ENCODE measurements around the gene LLGL1.
A peak's percentile ranks its signal among the peaks of the same experiment; 100 is the strongest.

DNA sequence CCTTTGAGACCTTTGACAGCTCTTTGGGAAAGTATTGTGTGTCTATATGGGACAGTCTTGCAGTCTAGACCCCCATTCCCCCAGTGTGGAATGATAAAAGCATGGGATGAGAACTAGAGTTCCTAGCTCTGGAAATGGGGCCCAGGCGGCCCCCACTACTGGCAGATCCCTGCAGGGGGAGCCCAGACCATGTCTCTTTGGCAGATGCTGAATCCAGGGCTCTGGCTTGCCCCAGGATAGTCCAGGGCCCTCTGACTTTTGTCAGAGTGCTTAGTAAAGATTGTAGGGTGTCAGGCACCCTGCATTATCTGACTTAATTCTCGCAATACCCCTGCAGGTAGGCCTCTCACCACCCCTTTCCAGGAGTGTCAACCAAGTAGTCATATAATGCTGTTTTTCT lies 33.5 kb upstream of the LLGL1 start:
- TF ChIP-seq, protein P1, sequence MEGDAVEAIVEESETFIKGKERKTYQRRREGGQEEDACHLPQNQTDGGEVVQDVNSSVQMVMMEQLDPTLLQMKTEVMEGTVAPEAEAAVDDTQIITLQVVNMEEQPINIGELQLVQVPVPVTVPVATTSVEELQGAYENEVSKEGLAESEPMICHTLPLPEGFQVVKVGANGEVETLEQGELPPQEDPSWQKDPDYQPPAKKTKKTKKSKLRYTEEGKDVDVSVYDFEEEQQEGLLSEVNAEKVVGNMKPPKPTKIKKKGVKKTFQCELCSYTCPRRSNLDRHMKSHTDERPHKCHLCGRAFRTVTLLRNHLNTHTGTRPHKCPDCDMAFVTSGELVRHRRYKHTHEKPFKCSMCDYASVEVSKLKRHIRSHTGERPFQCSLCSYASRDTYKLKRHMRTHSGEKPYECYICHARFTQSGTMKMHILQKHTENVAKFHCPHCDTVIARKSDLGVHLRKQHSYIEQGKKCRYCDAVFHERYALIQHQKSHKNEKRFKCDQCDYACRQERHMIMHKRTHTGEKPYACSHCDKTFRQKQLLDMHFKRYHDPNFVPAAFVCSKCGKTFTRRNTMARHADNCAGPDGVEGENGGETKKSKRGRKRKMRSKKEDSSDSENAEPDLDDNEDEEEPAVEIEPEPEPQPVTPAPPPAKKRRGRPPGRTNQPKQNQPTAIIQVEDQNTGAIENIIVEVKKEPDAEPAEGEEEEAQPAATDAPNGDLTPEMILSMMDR (conservative IDR thresholded peaks at IDR 0.05 in 1 of 2, IDR thresholded peaks at IDR 0.05 in 1 of 2; ENCODE audit: low read depth in 1 of 2, low read length in 2 of 2), result peak; percentile 19 to 30
- no peak for TF ChIP-seq EZH2 (IDR thresholded peaks at IDR 0.05; ENCODE audit: low read length, missing control alignments)

All from fibroblast of lung (primary cell).